KMS-11 (cell line): ENCODE measurements around the gene FHIT.

Source experiments
- H2AFZ ChIP-seq: fragments of 200-600 bp; sonication (generic); 2 replicates; pipeline ENCODE4 v1.6.1; 2016; ENCODE audit warnings: antibody characterized with exemption, mixed run types, low read depth
- H3K27ac ChIP-seq: fragments of 200-600 bp; sonication (generic); 2 replicates; pipeline ENCODE4 v1.6.1; 2016; ENCODE audit warnings: mild to moderate bottlenecking, mixed run types
- H3K27me3 ChIP-seq: fragments of 200-600 bp; sonication (generic); 2 replicates; pipeline ENCODE4 v1.6.1; 2017; ENCODE audit warnings: mild to moderate bottlenecking, low read depth, mixed run types, moderate library complexity; ENCODE audit not compliant: insufficient read depth
- H3K36me3 ChIP-seq: fragments of 200-600 bp; sonication (generic); 2 replicates; pipeline ENCODE4 v1.6.1; 2017; ENCODE audit warnings: mild to moderate bottlenecking, mixed run types; ENCODE audit not compliant: insufficient read depth
- H3K4me1 ChIP-seq: fragments of 200-600 bp; sonication (generic); 2 replicates; pipeline ENCODE4 v1.6.1; 2016; ENCODE audit warnings: mild to moderate bottlenecking, low read depth, mixed run types; ENCODE audit not compliant: poor library complexity, severe bottlenecking
- H3K4me2 ChIP-seq: fragments of 200-600 bp; sonication (generic); 2 replicates; pipeline ENCODE4 v1.7.0; 2016; ENCODE audit warnings: mild to moderate bottlenecking, mixed run types
- H3K4me3 ChIP-seq: fragments of 200-600 bp; sonication (generic); IDR thresholded peaks from 2 replicates; pipeline ENCODE4 v1.6.1; 2017; ENCODE audit warnings: low read depth, low read length, mixed read lengths; ENCODE audit not compliant: insufficient read depth
- H3K79me2 ChIP-seq: fragments of 200-600 bp; sonication (generic); 2 replicates; pipeline ENCODE4 v1.6.1; 2016; ENCODE audit warnings: low read depth, mixed run types; ENCODE audit not compliant: insufficient read depth
- H3K9ac ChIP-seq: fragments of 200-600 bp; sonication (generic); 2 replicates; pipeline ENCODE4 v1.6.1; 2016; ENCODE audit warnings: mild to moderate bottlenecking, mixed run types
- H4K20me1 ChIP-seq: fragments of 200-600 bp; sonication (generic); 2 replicates; pipeline ENCODE4 v1.6.1; 2016; ENCODE audit warnings: mild to moderate bottlenecking, mixed run types; ENCODE audit not compliant: insufficient read depth
- TF ChIP-seq, protein P1 (sequence below): fragments of 200-600 bp; sonication (generic); conservative IDR thresholded peaks from 2 replicates; pipeline ENCODE4 v1.6.1; 2017; ENCODE audit warnings: low read depth, mild to moderate bottlenecking, antibody characterized with exemption, low read length, moderate library complexity, mixed read lengths

The FHIT gene

GRCh38 chr3:60399292-60399691 is 852.0 kb downstream of the FHIT start:
- Histone ChIP-seq H2AFZ (no peak overlapping the region), H3K4me1 (peaks cover 56% of the 10 kb centered on the region), H3K27me3 (no peaks in the 10 kb centered on the region), H3K79me2 (no peaks in the 10 kb centered on the region), H3K27ac (peak overlapping the region; percentile 85; the same call in 1 of the 2 replicates), H3K36me3 (no peaks in the 10 kb centered on the region), H3K9ac (no peak overlapping the region), H4K20me1 (no peaks in the 10 kb centered on the region), H3K4me2 (peak overlapping the region; percentile 83; the same call in 1 of the 2 replicates), H3K4me3 (no peak overlapping the region)
- TF ChIP-seq, protein P1, sequence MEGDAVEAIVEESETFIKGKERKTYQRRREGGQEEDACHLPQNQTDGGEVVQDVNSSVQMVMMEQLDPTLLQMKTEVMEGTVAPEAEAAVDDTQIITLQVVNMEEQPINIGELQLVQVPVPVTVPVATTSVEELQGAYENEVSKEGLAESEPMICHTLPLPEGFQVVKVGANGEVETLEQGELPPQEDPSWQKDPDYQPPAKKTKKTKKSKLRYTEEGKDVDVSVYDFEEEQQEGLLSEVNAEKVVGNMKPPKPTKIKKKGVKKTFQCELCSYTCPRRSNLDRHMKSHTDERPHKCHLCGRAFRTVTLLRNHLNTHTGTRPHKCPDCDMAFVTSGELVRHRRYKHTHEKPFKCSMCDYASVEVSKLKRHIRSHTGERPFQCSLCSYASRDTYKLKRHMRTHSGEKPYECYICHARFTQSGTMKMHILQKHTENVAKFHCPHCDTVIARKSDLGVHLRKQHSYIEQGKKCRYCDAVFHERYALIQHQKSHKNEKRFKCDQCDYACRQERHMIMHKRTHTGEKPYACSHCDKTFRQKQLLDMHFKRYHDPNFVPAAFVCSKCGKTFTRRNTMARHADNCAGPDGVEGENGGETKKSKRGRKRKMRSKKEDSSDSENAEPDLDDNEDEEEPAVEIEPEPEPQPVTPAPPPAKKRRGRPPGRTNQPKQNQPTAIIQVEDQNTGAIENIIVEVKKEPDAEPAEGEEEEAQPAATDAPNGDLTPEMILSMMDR = no peak

DNA sequence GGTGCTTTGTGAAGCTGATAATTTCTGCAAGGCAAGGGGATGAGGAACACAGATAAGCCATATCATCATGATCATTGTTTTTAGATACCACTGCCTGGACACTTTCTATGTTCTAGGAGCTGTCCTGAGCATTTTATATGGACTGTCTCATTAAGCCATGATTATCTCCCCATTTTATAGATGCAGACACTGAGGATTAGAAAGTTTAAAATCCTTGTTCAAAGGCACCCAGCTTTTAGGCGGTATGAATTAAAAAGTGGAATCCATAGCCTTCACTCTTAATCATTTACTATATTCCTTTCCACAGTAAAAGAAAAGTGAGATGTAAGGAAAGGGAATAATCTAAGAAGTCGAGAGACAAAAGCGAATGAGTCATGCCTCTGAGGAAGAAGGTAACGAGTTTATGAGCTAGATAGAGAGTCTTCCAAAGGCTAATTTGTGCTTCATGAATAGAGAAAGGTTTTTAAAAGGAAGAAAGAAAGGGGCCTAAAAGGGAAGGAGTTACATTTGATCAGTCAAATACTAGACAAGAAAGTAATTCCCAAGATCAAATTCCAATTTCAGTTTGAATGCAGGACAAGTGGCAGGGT is 856.0 kb downstream of the FHIT start:
- TF ChIP-seq, protein P1 = no peak
- Histone ChIP-seq H3K79me2 (no peaks in the 10 kb centered on the region), H3K9ac (no peak overlapping the region), H3K4me2 (no peak overlapping the region), H3K36me3 (no peaks in the 10 kb centered on the region), H3K4me3 (no peak overlapping the region), H2AFZ (no peak overlapping the region), H3K27ac (no peak overlapping the region), H3K27me3 (no peaks in the 10 kb centered on the region), H4K20me1 (no peaks in the 10 kb centered on the region), H3K4me1 (peaks cover 16% of the 10 kb centered on the region)

DNA sequence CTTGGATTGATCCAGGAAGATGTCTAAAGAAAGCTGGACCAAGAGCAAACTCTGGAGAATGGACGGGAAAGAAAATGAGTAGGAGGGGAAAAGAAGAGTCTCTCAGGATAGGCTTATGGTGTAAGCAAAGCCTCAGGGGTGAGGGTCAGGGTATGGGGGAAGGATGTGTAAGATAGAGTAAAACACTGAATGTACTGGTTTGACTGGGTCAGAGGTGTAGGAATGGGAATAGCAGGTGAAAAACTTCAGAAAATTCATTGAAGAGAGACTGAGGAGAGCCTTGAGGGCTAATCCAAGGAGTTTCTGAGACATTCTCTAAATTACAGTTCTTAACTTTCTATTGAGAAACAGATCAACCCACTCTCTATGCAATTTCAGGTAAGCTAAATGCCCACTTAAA is 857.3 kb downstream of the FHIT start:
- no peak overlapping the region for H3K4me3 ChIP-seq
- peaks cover 2% of the 10 kb centered on the region for H3K4me1 ChIP-seq
- no peaks in the 10 kb centered on the region for H4K20me1 ChIP-seq
- no peaks in the 10 kb centered on the region for H3K36me3 ChIP-seq
- no peak overlapping the region for H3K27ac ChIP-seq
- H3K9ac ChIP-seq = no peak overlapping the region
- no peaks in the 10 kb centered on the region for H3K27me3 ChIP-seq
- H3K4me2 ChIP-seq = no peak overlapping the region
- TF ChIP-seq, protein P1 = no peak
- H3K79me2 ChIP-seq = no peaks in the 10 kb centered on the region
- H2AFZ ChIP-seq = no peak overlapping the region

DNA sequence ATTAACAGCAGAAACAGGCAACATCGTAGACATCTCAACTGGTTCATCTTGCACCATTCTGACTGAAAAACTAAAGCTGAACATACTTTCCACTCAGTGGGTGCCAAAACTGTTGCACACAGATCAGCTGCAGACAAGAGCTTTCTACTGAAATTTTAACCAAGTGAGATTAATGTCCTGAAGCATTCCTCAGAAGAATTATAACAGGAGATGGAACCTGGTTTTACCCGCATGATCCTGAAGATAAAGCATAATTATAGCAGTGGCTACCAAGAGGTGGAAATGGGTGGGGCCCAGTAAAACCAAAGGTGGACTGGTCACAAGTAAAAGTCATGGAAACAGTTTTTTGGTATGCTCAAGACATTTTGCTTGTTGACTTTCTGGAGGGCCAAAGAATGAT is 858.8 kb downstream of the FHIT start:
- Histone ChIP-seq H3K4me1 (no peaks in the 10 kb centered on the region), H2AFZ (no peak overlapping the region), H3K36me3 (no peaks in the 10 kb centered on the region), H4K20me1 (no peaks in the 10 kb centered on the region), H3K4me3 (no peak overlapping the region), H3K27ac (no peak overlapping the region), H3K4me2 (no peak overlapping the region), H3K79me2 (no peaks in the 10 kb centered on the region), H3K9ac (no peak overlapping the region), H3K27me3 (no peaks in the 10 kb centered on the region)
- TF ChIP-seq, protein P1 = no peak
